Fibroblast of the aortic adventitia (primary cell): ENCODE measurements around the gene PRDM5. TPM values are rescaled to one million over a fixed set of nuclear protein-coding genes. Genes with fewer than 3 reads are reported as not detected.
A peak's percentile ranks its signal among the peaks of the same experiment; 100 is the strongest.

Experiments used
- DNase-seq: peaks from one replicate; pipeline ENCODE4 v3.0.0-alpha.2; 2010; ENCODE audit warnings: low read depth
- H3K4me3 ChIP-seq: 2 replicates; pipeline ENCODE4 v1.5.1; 2011; ENCODE audit warnings: low read depth, mild to moderate bottlenecking, control low read depth, low read length, moderate library complexity
- total RNA-seq: library from RNA; depleted of rRNA; stranded (reverse); fragments of >200 nt; gene quantifications from 2 replicates; pipeline ENCODE4 v1.2.3, GENCODE V29; 2012; ENCODE audit warnings: low replicate concordance
- TF ChIP-seq, protein P1 (sequence below): IDR thresholded peaks from 2 replicates; pipeline ENCODE4 v1.5.1; 2011; ENCODE audit warnings: mild to moderate bottlenecking, low read length, control low read depth, inconsistent platforms; ENCODE audit not compliant: insufficient read depth

The PRDM5 gene
- total RNA-seq, 1 donor, result 25.8 TPM

DNA sequence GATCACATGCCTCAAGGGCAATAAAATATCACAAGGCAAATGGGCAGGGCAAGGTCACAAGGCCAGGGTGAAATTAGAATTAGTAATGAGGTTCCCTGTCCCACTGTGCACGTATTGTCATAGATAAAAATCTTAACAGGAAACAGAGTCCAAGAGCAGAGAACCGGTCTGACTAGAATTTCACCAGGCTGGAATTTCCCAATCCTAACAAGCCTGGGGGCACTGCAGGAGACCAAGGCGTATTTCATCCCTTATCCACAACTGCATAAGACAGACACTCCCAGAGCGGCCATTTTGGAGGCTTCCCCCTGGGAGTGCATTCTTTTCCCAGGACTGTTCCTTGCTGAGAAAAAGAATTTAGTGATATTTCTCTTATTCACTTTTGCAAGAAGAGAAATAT is 25.9 kb upstream of the PRDM5 start:
- no peak overlapping the region for H3K4me3 ChIP-seq
- no peak for DNase-seq
- TF ChIP-seq, protein P1, sequence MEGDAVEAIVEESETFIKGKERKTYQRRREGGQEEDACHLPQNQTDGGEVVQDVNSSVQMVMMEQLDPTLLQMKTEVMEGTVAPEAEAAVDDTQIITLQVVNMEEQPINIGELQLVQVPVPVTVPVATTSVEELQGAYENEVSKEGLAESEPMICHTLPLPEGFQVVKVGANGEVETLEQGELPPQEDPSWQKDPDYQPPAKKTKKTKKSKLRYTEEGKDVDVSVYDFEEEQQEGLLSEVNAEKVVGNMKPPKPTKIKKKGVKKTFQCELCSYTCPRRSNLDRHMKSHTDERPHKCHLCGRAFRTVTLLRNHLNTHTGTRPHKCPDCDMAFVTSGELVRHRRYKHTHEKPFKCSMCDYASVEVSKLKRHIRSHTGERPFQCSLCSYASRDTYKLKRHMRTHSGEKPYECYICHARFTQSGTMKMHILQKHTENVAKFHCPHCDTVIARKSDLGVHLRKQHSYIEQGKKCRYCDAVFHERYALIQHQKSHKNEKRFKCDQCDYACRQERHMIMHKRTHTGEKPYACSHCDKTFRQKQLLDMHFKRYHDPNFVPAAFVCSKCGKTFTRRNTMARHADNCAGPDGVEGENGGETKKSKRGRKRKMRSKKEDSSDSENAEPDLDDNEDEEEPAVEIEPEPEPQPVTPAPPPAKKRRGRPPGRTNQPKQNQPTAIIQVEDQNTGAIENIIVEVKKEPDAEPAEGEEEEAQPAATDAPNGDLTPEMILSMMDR, result no peak

DNA sequence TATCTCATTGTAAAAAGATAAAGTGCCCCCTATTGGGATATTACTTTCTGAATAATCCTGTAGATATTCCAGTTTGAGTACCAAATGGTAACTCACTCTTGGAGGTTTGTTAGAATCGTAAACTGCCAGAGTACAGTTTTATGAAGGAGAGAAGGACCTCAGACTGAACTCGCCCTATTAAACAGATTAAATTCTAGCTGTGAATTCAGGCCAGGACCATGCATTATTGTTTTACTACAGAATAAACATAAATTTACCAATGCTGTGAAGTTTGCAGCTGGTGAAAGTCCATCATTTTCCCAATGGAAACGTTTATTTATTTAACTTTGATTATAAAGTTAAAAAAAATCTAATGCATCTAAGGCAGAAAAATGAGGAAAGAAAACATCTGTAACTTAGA is 20.2 kb upstream of the PRDM5 start:
- no peak overlapping the region for H3K4me3 ChIP-seq
- DNase-seq, result no peak
- TF ChIP-seq, protein P1, result no peak

DNA sequence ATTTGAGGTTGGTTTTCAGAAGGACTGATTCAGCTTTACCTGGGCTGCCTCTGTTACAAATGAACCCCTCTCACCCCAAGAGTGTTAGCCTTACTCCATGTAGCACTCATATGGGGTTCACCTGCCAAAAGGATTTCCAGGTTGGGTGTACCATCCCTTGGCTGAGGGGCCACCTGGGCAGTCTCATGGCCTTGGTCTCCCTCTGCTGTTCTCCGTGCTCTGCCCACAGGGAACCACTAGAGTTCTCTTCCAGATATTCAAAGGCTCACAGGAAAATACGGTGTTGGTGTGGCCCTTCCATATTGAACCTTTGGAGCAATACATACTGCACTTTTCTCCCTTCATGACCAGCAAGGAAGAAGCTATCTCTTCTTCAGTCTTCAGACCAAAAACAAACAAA is 18.0 kb upstream of the PRDM5 start:
- TF ChIP-seq, protein P1, result no peak
- no peak overlapping the region for H3K4me3 ChIP-seq
- DNase-seq, result no peak

- no peak overlapping the region for H3K4me3 ChIP-seq
- no peak for DNase-seq
- TF ChIP-seq, protein P1, result no peak
Observed at GRCh38 chr4:120939693-120940092, 17.2 kb upstream of the PRDM5 start.

GRCh38 chr4:120929847-120930246 is 7.3 kb upstream of the PRDM5 start:
- DNase-seq, result peak; percentile 22
- TF ChIP-seq, protein P1, result no peak
- no peak overlapping the region for H3K4me3 ChIP-seq

- TF ChIP-seq, protein P1, result no peak
- peak; percentile 19 for DNase-seq
- no peak overlapping the region for H3K4me3 ChIP-seq
Observed at GRCh38 chr4:120927801-120928409, 5.4 kb upstream of the PRDM5 start.
